HL-60/S4 (cell line): ENCODE measurements around the gene FAM13B.
"Not testable (repeated sequence)": the region's sequence is repeated elsewhere in the genome, so short reads cannot be mapped to it uniquely, and the experiment has no call there.

Experiments used
- in situ Hi-C: fragments of 300-500 bp; cut with MboI; formaldehyde crosslinking; loops from 2 replicates; pipeline ENCODE4 v1.14.3; 2022; ENCODE audit warnings: low sequenced_read_pairs

FAM13B gene

GRCh38 chr5:138032572-138033385 is at the start of gene FAM13B:
FAM13B (minus strand) TSS chr5:138033079; CDS start chr5:138019111, 13,968 bp downstream.
- in situ Hi-C loops = no loop called here

GRCh38 chr5:138082033-138082432 is 49.2 kb upstream of the FAM13B start:
- in situ Hi-C loops = no loop called here

DNA sequence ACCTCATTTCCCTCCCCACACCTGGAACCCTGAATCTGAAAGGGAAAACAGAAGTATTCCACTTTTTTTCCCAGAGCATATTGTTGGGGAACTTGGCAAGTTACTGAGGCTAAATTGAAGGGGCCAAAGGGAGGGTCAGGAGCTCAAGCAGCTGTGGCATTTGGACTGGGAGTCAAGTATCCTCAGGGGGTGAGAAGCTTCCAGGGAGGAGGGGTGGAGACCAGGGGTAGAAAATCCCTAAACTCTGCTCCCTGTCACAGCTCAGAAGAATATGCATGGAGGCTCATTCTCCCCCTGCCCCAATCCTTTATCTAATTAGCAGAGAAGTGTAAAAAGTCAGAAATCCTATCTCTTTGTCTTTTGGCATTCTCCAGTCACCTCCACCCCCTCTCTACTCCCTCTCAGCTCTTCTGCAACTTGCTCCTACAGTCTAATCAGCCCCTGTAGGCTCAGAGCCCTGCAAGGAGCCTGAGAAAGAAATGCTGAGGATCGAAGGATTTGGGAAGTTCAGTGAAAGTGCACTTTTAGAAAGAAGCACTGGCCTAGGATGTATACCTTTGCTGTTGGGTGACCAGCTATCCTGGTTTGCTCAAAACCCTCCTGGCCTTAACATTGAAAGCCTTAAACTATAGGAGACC is 45.2 kb upstream of the FAM13B start:
- in situ Hi-C loops = no loop called here

GRCh38 chr5:138077064-138077696 is 44.3 kb upstream of the FAM13B start:
- in situ Hi-C loops = no loop called here

- in situ Hi-C loops = not testable (repeated sequence)
Observed at GRCh38 chr5:138070026-138070425, 37.1 kb upstream of the FAM13B start.

- in situ Hi-C loops = no loop called here
Observed at GRCh38 chr5:138068742-138069600, 36.1 kb upstream of the FAM13B start.

DNA sequence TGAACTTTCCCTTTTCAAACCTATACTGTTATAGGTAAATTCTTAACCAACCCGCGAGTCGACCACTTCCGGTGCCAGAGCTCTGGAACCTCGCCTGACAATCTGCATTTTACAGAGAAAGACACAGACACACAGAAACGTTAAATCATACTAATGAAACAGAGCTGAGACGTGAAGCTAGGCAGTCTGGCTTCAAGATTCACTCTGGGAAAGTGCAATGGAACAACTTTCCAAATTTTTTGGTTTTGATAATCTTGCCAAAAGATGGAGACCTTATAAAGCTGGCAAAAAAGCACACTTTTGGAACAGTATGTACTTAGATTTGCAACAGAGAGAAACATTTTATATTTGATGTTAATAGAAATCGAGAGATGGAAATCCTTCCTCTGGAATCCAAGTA is 35.1 kb upstream of the FAM13B start:
- in situ Hi-C loops = no loop called here

- in situ Hi-C loops = no loop called here
Observed at GRCh38 chr5:138065102-138065501, 32.2 kb upstream of the FAM13B start.

GRCh38 chr5:138064526-138064925 is 31.6 kb upstream of the FAM13B start:
- in situ Hi-C loops = no loop called here

DNA sequence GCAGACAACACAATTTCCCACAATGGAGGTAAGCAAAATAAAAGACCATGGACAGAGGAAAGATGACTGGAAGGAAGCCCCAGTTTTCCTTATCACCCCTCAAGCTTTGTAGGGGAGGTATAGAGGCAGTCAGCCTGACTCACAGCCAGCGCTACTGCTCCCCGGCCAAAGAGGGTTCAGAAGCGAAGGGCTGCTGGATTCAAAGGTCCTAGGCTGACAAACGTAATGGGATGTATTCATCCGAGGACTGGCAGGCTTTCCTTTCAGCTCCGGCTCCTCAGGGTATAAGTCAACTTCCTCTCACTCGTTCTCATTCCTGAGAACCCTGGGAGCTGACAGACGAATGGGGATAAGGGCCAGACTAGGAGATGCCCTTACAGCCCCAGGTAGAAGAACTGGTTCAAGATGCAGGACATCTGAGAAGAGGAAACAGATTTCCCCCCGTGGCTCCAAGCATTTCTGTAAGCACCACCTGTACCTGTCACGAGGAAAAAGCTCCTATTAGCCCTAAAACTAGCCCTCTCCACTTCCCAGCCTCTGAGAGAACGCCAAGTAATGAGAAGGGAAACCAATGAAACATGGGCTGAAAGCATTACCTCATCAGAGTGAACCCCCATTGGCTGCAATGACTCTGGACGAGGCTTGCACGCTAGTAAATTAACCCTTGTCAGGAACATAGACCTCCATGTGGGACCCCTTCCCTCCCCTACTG is 22.1 kb upstream of the FAM13B start:
- in situ Hi-C loops = no loop called here

- in situ Hi-C loops = no loop called here
Observed at GRCh38 chr5:138054206-138054605, 21.3 kb upstream of the FAM13B start.

DNA sequence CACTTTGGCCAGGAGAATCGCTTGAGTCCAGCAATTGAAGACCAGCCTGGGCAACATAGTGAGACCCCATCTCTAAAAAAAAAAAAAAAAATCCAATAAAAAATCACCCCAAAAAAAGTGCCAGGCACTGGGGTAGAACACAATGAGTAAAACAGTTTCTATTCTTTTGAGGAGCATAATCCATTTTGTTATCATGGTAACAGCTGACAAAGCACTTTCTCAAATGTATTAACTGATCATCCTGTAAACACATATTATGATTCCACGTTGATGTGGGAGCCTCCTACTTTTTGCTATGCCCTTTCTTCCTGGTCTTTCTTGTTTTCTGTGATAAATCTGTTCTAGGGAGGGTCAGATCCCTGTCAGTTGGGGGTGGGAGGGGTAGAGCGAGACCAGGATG is 20.7 kb upstream of the FAM13B start:
- in situ Hi-C loops = no loop called here

DNA sequence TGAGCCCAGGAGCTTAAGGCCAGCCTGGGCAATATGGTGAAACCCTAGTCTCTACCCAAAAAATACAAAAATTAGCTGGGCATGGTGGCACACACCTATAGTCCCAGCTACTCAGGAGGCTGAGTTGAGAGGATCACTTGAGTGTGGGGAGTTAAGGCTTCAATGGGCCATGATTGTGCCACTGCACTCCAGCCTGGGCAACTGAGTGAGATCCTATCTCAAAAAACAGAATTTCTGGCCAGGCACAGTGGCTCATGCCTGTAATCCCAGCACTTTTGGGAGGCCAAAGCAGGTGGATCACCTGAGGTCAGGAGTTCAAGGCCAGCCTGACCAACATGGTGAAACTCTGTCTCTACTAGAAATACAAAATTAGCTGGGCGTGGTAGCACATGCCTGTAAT is 19.8 kb upstream of the FAM13B start:
- in situ Hi-C loops = not testable (repeated sequence)

DNA sequence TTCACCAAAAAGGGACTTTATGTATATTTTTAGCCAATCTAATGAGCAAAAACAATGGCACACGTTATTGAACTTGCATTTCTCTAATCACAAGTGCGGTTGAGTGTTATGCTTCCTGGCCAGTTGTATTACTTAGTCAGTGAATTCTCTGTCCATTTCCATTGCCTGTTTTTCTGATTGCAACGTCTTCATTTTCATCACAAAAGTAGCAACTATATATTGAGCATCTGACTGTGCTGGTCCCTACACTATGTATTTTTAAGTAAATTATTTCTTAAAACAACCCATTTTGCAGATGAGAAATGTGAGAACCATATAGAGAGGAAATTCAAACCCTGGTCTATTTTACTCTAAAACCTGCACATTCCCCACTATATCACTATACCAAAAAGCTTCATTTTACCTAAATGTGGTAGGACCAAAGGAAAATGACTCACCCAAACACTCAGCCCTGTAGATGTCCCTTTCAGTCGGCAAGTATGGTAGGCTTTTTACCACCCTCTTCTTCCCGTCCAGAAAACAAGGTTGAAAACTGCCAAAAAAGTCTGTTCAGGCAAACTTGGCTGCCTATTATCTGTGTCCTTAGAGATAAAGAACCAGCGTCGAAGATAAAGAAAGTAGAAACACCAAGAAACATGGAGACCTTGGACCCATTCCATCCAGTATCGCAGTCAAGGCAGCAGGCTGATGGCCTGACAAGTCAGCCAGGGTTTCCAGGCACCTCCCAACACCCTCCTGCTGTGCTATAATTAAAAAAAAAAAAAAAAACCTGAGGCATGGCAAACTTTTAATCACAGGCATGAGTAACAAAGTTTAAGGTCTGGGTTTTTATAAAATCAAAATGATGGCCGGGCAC is 18.8 kb upstream of the FAM13B start:
- in situ Hi-C loops = no loop called here

DNA sequence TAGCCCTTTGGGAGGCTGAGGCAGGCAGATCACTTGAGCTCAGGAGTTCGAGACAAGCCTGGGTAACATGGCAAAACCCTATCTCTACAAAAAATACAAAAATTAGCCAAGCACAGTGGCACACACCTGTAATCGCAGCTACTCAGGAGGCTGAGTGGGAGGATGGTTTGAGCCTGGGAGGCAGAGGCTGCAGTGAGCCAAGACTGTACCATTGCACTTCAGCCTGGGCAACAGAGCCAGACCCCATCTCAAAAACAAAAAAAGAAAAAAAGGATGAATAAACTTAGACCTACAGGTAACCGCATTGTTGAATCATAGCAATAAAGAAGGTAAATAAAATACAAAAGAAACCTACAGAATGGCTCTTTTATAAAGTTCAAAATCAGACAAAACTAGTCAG is 12.4 kb upstream of the FAM13B start:
- in situ Hi-C loops = not testable (repeated sequence)

- in situ Hi-C loops = no loop called here
Observed at GRCh38 chr5:138038826-138039225, 5.9 kb upstream of the FAM13B start.

GRCh38 chr5:138037907-138038633 is 5.2 kb upstream of the FAM13B start:
- in situ Hi-C loops = no loop called here

DNA sequence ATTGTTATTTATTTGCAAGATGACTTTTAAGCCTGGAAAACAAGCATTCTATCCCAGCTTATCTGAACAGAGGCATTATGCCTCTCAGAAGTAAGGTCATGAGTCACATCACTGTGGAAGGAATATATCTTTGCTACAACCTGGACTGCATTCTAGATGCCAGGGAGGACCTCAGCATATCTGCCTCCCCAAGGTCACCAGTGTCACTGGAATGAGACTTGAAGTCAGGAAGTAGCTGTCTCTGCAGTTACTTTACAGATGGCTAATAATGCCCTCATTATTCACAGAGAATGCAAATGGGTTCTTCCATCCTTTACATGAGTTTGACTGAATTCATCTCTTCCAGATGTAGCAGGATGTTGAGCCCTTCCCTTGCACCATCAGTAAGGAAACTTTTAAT is 4.4 kb upstream of the FAM13B start:
- in situ Hi-C loops = no loop called here
